ENCODE results near the gene NECTIN1. TPM values are rescaled to one million over a fixed set of nuclear protein-coding genes. Genes with fewer than 3 reads are reported as not detected.

The NECTIN1 gene
- total RNA-seq, 2 experiments from 2014 or later: 5.8 to 14.3 TPM

DNA sequence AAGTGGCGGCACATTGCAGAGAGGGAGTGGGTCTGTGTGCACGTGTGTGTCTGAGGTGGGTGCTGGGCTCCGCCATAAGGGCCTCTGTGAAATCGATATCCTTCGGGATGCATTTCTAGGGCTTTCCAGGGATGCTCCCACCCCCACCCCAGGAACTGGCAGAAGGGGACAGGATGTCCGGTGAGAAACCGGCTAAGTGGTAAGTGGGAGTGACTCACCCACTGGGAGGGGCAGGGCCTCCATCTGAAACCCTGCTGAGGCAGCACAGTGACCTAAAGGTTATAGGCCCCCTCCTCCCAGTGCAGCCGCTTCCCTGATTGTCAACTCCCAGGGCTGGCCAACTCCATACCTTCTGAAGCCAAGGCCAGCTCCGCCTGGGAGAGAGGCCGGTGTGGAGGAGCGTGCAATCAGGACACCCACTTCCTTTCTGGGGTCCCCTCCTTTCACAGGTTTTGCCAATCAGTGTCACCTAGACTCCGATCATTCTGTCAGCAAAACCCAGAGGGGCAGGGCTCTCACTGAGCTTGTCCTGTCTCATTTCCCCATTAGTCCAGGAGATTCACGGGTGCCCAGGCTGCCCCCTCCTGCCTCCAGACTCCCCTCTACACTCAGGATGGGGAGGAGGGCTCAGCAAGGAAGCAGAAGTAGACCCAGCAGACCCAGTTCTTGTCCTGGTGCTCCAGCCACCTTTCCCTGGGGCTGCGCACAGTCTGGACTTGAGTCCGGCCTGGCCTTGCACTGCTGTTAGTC lies 44.5 kb downstream of the NECTIN1 start:
- no peak for DNase-seq (ENCODE audit: low spot score)
- Histone ChIP-seq H3K36me3 (ENCODE audit: insufficient read depth, low read length) (no peaks in the 10 kb centered on the region), H4K20me1 (ENCODE audit: insufficient read depth, low read length) (no peaks in the 10 kb centered on the region), H3K9me2 (ENCODE audit: insufficient read depth, low read length) (no peaks in the 10 kb centered on the region), H3K4me3 (ENCODE audit: low read depth, low read length, poor library complexity, severe bottlenecking) (no peak overlapping the region), H3K9me3 (ENCODE audit: low read length) (no peaks in the 10 kb centered on the region), H3K4me2 (ENCODE audit: low read length) (no peak overlapping the region), H2AFZ (ENCODE audit: low read length) (no peak overlapping the region), H3K4me1 (ENCODE audit: insufficient read depth, low read length, poor library complexity, severe bottlenecking) (no peaks in the 10 kb centered on the region), H3K27ac (ENCODE audit: low read depth, low read length, poor library complexity, severe bottlenecking) (no peak overlapping the region), H3K79me2 (ENCODE audit: insufficient read depth, low read depth, low read length) (no peaks in the 10 kb centered on the region)
- no peak for TF ChIP-seq CTCF (conservative IDR thresholded peaks at IDR 0.05; ENCODE audit: low read length)
- TF ChIP-seq EZH2phosphoT487 (IDR thresholded peaks at IDR 0.05; ENCODE audit: borderline replicate concordance, low read depth, low read length): no peak
- POLR2A ChIA-PET: no interaction called here
- CTCF ChIA-PET (ENCODE audit: unreplicated experiment): no interaction called here
- no TSS peak for BruUV-seq (replicated peaks)
- intact Hi-C loops (cut with micrococcal nuclease; ENCODE audit: unreplicated experiment): no loop called here

- H4K20me1 ChIP-seq (ENCODE audit: insufficient read depth, low read length): no peaks in the 10 kb centered on the region
- H3K9me3 ChIP-seq (ENCODE audit: low read length): no peaks in the 10 kb centered on the region
- no peak for DNase-seq (ENCODE audit: low spot score)
- no peak overlapping the region for H3K4me3 ChIP-seq (ENCODE audit: low read depth, low read length, poor library complexity, severe bottlenecking)
- POLR2A ChIA-PET: no interaction called here
- H2AFZ ChIP-seq (ENCODE audit: low read length): no peak overlapping the region
- no peaks in the 10 kb centered on the region for H3K9me2 ChIP-seq (ENCODE audit: insufficient read depth, low read length)
- H3K4me1 ChIP-seq (ENCODE audit: insufficient read depth, low read length, poor library complexity, severe bottlenecking): no peaks in the 10 kb centered on the region
- TF ChIP-seq CTCF (conservative IDR thresholded peaks at IDR 0.05; ENCODE audit: low read length) (no peak), EZH2phosphoT487 (IDR thresholded peaks at IDR 0.05; ENCODE audit: borderline replicate concordance, low read depth, low read length) (no peak)
- H3K79me2 ChIP-seq (ENCODE audit: insufficient read depth, low read depth, low read length): no peaks in the 10 kb centered on the region
- intact Hi-C loops (cut with micrococcal nuclease; ENCODE audit: unreplicated experiment): no loop called here
- H3K27ac ChIP-seq (ENCODE audit: low read depth, low read length, poor library complexity, severe bottlenecking): no peak overlapping the region
- no peaks in the 10 kb centered on the region for H3K36me3 ChIP-seq (ENCODE audit: insufficient read depth, low read length)
- no peak overlapping the region for H3K4me2 ChIP-seq (ENCODE audit: low read length)
- CTCF ChIA-PET (ENCODE audit: unreplicated experiment): no interaction called here
- no TSS peak for BruUV-seq (replicated peaks)
Observed at GRCh38 chr11:119683783-119684182, 45.2 kb downstream of the NECTIN1 start.

DNA sequence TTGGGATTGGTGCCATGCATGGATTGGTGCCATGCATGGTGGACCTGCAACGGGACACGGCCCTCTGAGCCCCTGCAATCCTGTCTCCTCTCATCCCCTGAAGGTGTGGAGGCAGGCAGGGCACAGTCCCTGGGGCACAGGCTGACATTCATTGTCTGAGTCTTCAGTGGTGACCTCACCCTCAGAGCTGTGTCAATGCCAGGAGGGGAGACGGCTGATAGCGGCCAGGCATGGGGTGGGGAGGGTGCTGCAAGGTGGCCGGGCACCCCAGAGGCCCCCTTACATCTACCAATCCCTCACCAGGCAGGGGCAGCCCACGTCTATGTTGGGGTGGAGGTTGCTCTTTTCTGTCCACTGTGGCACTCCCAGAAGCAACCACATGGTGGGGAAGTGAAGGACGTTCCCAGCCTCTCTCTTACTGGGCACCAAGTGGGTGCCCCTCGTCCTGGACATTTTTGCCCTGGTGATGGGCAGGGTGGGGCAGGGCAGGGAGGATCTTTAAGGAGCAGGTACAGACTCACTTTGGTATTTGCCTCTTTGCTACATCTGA lies 47.6 kb downstream of the NECTIN1 start:
- no peak overlapping the region for H3K4me2 ChIP-seq (ENCODE audit: low read length)
- CTCF ChIA-PET (ENCODE audit: unreplicated experiment): interaction anchor here (0.9 to 1.2 kb wide), 2 partner anchors 10 to 13 kb away, joined by 3 read pairs; no protein-coding TSS in a partner anchor

More for the DNA sequence above, 47.6 kb downstream of the NECTIN1 start:
- H3K4me3 ChIP-seq (ENCODE audit: low read depth, low read length, poor library complexity, severe bottlenecking): no peak overlapping the region
- POLR2A ChIA-PET: no interaction called here
- H3K9me3 ChIP-seq (ENCODE audit: low read length): no peaks in the 10 kb centered on the region
- TF ChIP-seq CTCF (conservative IDR thresholded peaks at IDR 0.05; ENCODE audit: low read length): 0 out of 2 replicates have a peak, but pooled peaks have one; percentile 9
- no peak for TF ChIP-seq EZH2phosphoT487 (IDR thresholded peaks at IDR 0.05; ENCODE audit: borderline replicate concordance, low read depth, low read length)
- no TSS peak for BruUV-seq (replicated peaks)
- no peaks in the 10 kb centered on the region for H4K20me1 ChIP-seq (ENCODE audit: insufficient read depth, low read length)
- no peaks in the 10 kb centered on the region for H3K4me1 ChIP-seq (ENCODE audit: insufficient read depth, low read length, poor library complexity, severe bottlenecking)
- H3K27ac ChIP-seq (ENCODE audit: low read depth, low read length, poor library complexity, severe bottlenecking): no peak overlapping the region
- intact Hi-C loops (cut with micrococcal nuclease; ENCODE audit: unreplicated experiment): no loop called here
- H3K9me2 ChIP-seq (ENCODE audit: insufficient read depth, low read length): no peaks in the 10 kb centered on the region
- no peak for DNase-seq (ENCODE audit: low spot score)
- no peaks in the 10 kb centered on the region for H3K36me3 ChIP-seq (ENCODE audit: insufficient read depth, low read length)
- no peak overlapping the region for H2AFZ ChIP-seq (ENCODE audit: low read length)
- H3K79me2 ChIP-seq (ENCODE audit: insufficient read depth, low read depth, low read length): no peaks in the 10 kb centered on the region

All from OCI-LY7 (cell line).